GM21423 (cell line): Measurements from ENCODE around the gene EMX1.
A peak's percentile ranks its signal among the peaks of the same experiment; 100 is the strongest.
"Not testable (repeated sequence)": the region's sequence is repeated elsewhere in the genome, so short reads cannot be mapped to it uniquely, and the experiment has no call there.

Source experiments
- ATAC-seq: cut with Tn5 transposase; IDR thresholded peaks from one replicate; pipeline ENCODE4 v1.9.1; 2021; ENCODE audit warnings: mild to moderate bottlenecking, moderate library complexity; ENCODE audit not compliant: unreplicated experiment

The EMX1 gene

GRCh38 chr2:72900191-72900825, 17.0 kb upstream of the EMX1 start:
- no peak for ATAC-seq

GRCh38 chr2:72901426-72901825, 15.9 kb upstream of the EMX1 start:
- no peak for ATAC-seq

- ATAC-seq = not testable (repeated sequence)
These were observed 9.9 kb upstream of the EMX1 start for GRCh38 chr2:72907369-72907768.

- no peak for ATAC-seq
These were observed 8.6 kb upstream of the EMX1 start for GRCh38 chr2:72908741-72909140.

GRCh38 chr2:72911256-72911655, 6.1 kb upstream of the EMX1 start:
- ATAC-seq = no peak

- no peak for ATAC-seq
These were observed 3.7 kb upstream of the EMX1 start for GRCh38 chr2:72913486-72914205.

- ATAC-seq = no peak
These were observed 3.1 kb upstream of the EMX1 start for GRCh38 chr2:72914206-72914559.

- ATAC-seq = no peak
These were observed 2.6 kb upstream of the EMX1 start for GRCh38 chr2:72914589-72915319.

- ATAC-seq = no peak
These were observed 1.9 kb upstream of the EMX1 start for GRCh38 chr2:72915320-72915906.

GRCh38 chr2:72915907-72916742, 1.2 kb upstream of the EMX1 start:
- peak; percentile 50 for ATAC-seq

GRCh38 chr2:72916743-72917137, 579 bp upstream of the EMX1 start:
- ATAC-seq = peak; percentile 1

GRCh38 chr2:72917877-72918553, 696 bp downstream of the EMX1 start:
- peak; percentile 4 for ATAC-seq

GRCh38 chr2:72919414-72920317, 2.3 kb downstream of the EMX1 start:
- no peak for ATAC-seq

- ATAC-seq = no peak
These were observed 3.2 kb downstream of the EMX1 start for GRCh38 chr2:72920318-72921087.

GRCh38 chr2:72921088-72921851, 4.0 kb downstream of the EMX1 start:
- no peak for ATAC-seq

GRCh38 chr2:72921853-72922252, 4.5 kb downstream of the EMX1 start:
- no peak for ATAC-seq

GRCh38 chr2:72923833-72924352, 6.6 kb downstream of the EMX1 start:
- ATAC-seq = no peak
